HG03460 (cell line): ENCODE measurements around the gene SYN1.

Experiments
- ATAC-seq: cut with Tn5 transposase; IDR thresholded peaks from one replicate; pipeline ENCODE4 v1.9.1; 2021; ENCODE audit not compliant: unreplicated experiment

The SYN1 gene

GRCh38 chrX:47540754-47541538 is 78.7 kb downstream of the SYN1 start:
- no peak for ATAC-seq

- ATAC-seq = no peak
Measured at GRCh38 chrX:47539860-47540259, 79.8 kb downstream of the SYN1 start.

- no peak for ATAC-seq
Measured at GRCh38 chrX:47530049-47530448, 89.6 kb downstream of the SYN1 start.

- ATAC-seq = no peak
Measured at GRCh38 chrX:47529548-47529947, 90.1 kb downstream of the SYN1 start.

GRCh38 chrX:47523713-47524166 is 95.9 kb downstream of the SYN1 start:
- no peak for ATAC-seq

- peak; percentile 84 for ATAC-seq
Measured at GRCh38 chrX:47523297-47523696, 96.4 kb downstream of the SYN1 start.
